ENCODE results near the gene MAPRE2.

Gene MAPRE2

DNA sequence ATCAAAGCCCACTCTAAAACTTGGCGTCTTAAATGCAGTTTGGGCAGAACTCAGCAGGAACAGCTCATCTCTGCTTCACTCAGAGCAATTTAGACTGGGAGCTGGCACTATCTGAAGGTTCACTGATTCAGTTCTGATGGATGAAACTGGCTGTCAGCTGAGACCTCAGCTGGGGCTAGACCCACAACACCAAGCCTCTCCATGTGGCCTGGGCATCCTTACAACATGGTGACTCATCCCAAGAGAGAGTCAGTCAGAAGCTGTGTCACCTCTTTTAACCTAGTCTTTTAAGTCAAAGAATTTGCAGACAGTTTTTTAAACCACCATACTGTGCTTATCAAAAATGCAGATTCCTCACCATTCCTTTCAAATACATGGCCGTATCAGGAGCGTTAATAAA is 137.0 kb downstream of the MAPRE2 start:
- no peak for DNase-seq (ENCODE audit: low read depth)
- no peak overlapping the region for H3K4me3 ChIP-seq (ENCODE audit: low read depth, low read length)
- TF ChIP-seq, protein P1, sequence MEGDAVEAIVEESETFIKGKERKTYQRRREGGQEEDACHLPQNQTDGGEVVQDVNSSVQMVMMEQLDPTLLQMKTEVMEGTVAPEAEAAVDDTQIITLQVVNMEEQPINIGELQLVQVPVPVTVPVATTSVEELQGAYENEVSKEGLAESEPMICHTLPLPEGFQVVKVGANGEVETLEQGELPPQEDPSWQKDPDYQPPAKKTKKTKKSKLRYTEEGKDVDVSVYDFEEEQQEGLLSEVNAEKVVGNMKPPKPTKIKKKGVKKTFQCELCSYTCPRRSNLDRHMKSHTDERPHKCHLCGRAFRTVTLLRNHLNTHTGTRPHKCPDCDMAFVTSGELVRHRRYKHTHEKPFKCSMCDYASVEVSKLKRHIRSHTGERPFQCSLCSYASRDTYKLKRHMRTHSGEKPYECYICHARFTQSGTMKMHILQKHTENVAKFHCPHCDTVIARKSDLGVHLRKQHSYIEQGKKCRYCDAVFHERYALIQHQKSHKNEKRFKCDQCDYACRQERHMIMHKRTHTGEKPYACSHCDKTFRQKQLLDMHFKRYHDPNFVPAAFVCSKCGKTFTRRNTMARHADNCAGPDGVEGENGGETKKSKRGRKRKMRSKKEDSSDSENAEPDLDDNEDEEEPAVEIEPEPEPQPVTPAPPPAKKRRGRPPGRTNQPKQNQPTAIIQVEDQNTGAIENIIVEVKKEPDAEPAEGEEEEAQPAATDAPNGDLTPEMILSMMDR (IDR thresholded peaks at IDR 0.05; ENCODE audit: insufficient read depth, low read depth, low read length, missing control alignments) = no peak

DNA sequence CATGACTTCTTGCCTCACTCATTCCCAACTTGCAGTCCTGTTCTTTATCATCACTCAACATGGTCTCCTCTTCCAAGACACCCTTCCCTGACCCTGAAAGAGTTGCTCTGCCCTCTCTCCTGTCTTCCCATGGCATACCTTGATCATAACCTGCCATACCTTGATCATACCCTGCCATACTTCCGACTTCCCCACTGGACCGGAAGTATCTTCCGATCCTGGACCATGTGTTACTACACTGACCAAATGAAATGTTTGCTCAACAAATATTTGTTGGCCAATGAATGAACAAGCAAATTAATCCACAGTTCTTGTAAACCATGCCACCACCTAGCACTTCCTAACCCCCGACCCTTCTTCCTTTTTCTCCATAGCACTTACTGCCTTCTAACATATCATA is 138.7 kb downstream of the MAPRE2 start:
- TF ChIP-seq, protein P1 (IDR thresholded peaks at IDR 0.05; ENCODE audit: insufficient read depth, low read depth, low read length, missing control alignments) = no peak
- DNase-seq (ENCODE audit: low read depth) = no peak
- no peak overlapping the region for H3K4me3 ChIP-seq (ENCODE audit: low read depth, low read length)

DNA sequence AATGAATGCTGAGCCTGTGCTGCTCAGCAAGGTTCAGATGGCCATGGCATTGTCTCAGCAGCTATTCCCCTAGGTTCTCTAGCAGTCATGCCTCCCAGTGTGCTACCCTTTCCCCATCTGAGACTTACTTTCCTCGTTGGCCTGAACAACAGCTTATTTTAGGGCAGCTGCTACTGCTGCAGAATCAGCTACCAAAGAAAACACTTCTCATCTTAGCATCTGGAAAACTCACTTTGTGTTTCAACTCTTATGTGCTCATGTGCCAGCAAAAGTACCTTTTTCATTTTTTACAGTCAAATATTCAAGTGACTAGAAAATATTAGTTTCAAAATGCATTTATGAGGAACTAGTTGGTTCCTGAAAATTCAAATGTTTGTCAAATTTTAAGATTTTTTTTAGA is 139.2 kb downstream of the MAPRE2 start:
- H3K4me3 ChIP-seq (ENCODE audit: low read depth, low read length) = no peak overlapping the region
- TF ChIP-seq, protein P1 (IDR thresholded peaks at IDR 0.05; ENCODE audit: insufficient read depth, low read depth, low read length, missing control alignments) = no peak
- no peak for DNase-seq (ENCODE audit: low read depth)

DNA sequence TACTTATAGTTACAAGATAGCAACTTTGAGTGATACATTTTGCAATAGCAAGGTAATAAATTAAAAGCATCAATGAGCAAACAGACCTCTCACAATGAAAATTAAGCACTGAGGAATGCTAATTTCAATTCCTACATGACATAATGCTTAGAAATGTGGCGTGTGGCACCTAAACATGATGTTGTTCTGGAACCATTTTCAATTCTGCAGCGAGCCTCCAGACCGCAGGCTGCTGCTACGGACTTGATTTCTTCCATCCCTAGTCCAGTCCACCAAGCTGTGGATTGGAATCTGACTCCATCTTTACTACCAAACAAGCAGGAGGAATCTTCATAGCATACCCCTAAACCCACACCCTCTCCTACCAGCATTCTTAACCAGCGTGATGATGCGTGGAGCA is 140.9 kb downstream of the MAPRE2 start:
- no peak for DNase-seq (ENCODE audit: low read depth)
- TF ChIP-seq, protein P1 (IDR thresholded peaks at IDR 0.05; ENCODE audit: insufficient read depth, low read depth, low read length, missing control alignments) = no peak

DNA sequence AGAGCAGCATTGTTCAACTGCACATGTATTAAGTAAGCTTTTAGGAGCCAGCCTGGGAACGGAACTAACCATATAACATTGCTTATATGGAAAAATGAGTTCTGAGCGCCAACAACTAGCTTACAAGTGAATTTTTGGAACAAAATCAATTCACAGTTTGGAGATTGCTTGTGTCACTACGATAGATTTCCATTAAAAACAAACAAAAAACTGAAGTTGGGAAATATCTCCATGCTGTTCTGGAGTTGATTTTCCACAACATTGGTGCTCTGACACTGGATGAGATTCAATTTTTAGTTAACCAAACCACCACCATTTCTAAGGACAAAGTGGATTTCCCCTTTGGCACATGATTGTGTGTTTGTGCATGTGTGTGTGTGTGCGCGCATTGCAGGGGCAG is 142.7 kb downstream of the MAPRE2 start:
- H3K4me3 ChIP-seq (ENCODE audit: low read depth, low read length) = no peak overlapping the region
- DNase-seq (ENCODE audit: low read depth) = no peak
- TF ChIP-seq, protein P1 (IDR thresholded peaks at IDR 0.05; ENCODE audit: insufficient read depth, low read depth, low read length, missing control alignments) = no peak

More for the DNA sequence above, 140.9 kb downstream of the MAPRE2 start:
- no peak overlapping the region for H3K4me3 ChIP-seq (ENCODE audit: low read depth, low read length)

DNA sequence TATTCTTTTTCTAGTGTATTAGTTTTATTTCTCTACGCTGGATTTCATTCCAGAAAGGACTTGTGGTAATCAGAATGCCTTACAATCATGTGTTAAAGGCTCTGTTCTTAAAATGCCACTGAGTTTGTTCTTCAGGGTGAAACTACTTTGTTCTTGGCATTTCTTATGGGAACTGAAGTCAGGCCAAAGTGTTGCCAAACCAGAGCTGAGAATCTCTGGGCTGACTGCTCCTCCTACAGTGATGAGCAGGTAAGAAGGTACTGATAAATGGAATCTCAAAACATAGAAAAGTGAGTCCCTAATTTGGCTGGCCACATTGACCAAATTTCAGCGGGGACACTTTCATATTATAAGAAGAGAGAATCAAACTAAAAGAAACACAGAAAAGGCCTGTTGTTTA is 144.6 kb downstream of the MAPRE2 start:
- H3K4me3 ChIP-seq (ENCODE audit: low read depth, low read length) = no peak overlapping the region
- TF ChIP-seq, protein P1 (IDR thresholded peaks at IDR 0.05; ENCODE audit: insufficient read depth, low read depth, low read length, missing control alignments) = no peak
- DNase-seq (ENCODE audit: low read depth) = no peak

DNA sequence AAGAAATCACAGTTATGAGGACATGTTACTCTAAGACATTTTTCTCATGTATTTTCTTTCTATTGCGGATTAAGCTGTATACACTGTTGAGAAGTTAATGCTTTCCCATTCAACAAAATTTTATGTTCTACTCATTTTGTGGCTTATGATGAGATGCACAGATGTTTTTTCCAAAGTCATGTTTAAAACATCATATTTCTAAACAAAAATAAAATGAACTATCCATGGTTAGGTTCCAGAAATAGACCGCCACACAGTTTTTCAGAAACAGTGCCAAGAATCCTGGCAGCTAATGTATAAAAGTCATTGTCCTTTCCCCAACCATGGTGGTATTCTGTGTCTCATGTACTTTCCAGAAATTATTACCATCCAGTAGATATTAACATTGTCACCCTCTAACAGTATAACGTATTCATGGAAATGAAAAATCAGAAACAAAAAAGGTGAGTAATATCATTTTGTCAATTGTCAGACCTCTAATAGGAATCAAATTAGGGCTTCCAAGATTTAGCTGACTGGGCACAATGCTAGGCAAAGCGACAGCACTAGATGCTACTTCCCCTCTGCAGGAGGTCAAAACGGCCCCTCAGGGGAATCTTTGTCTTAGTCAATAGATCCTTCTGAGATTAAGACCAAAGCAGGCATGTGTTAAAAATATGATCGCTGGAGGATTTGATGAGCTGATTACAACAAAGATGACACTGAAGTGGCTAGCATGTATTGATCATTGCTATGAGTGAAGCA is 145.2 kb downstream of the MAPRE2 start:
- H3K4me3 ChIP-seq (ENCODE audit: low read depth, low read length) = no peak overlapping the region
- TF ChIP-seq, protein P1 (IDR thresholded peaks at IDR 0.05; ENCODE audit: insufficient read depth, low read depth, low read length, missing control alignments) = no peak
- DNase-seq (ENCODE audit: low read depth) = no peak

Data from GM12865 (cell line).